GM12872 (cell line): ENCODE data around the gene SPINT2.

ENCODE experiments used
- CTCF ChIP-seq: IDR thresholded peaks from 3 replicates; pipeline ENCODE4 v1.5.1; 2011; ENCODE audit warnings: low read depth, mild to moderate bottlenecking, low read length, moderate library complexity; ENCODE audit not compliant: insufficient read depth

The SPINT2 gene

GRCh38 chr19:38277549-38277948 is 13.2 kb downstream of the SPINT2 start:
- no peak for TF ChIP-seq CTCF

GRCh38 chr19:38277969-38278680 is 13.8 kb downstream of the SPINT2 start:
- TF ChIP-seq CTCF: no peak

DNA sequence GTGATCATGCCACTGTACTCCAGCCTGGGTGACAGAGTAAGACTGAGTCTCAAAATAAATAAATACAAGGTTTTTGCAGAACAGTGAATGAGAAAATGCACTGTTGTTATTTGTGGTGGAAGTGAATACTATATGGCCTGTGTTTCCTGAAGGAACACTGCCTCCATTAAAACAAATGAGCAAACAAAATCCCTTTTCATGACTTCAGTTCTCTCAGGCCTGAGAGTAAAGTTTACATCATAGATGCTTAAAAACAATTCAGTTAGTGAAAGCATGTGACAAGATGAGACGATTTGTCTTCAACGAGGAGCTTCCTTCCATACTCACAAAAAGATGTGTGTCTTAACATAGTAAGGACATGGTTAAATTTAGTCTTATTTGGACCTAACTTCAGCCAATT is 14.4 kb downstream of the SPINT2 start:
- no peak for TF ChIP-seq CTCF

- TF ChIP-seq CTCF: no peak
Measured at GRCh38 chr19:38280030-38280921, 15.9 kb downstream of the SPINT2 start.

DNA sequence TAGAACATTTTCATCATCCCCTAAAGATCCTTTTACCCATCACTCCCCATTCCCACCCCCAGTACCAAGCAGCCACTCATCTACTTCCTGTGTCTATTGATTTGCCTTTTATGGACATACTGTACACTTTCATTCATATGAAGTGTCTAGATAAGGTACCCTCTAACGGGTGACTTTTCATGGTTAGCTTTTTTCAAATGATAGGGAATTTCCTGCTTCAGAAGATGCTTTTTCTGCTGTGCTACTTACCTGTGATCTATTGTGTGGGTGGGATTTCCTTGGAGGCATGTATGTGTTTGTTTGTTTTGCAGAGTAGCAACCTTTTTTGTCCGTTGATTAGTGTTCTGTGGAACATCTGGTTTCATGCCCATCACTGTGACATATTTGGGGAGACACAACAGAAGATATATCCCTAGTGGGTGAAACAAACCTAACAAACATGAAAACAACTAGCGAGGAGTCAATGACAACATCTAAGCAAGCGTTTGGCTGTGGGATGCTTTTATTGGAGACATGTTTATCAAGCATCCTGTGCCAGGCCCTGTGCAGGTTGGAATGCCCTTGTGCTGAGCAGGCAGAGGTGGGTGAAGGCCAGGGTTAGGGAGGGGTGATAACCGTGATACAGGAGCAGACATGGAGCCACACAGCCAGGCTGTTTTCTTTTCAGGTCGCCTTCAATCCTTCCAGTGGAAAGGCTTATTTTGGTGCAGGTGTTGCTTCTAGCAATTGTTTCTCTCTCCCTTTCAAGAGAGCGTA is 17.6 kb downstream of the SPINT2 start:
- no peak for TF ChIP-seq CTCF

DNA sequence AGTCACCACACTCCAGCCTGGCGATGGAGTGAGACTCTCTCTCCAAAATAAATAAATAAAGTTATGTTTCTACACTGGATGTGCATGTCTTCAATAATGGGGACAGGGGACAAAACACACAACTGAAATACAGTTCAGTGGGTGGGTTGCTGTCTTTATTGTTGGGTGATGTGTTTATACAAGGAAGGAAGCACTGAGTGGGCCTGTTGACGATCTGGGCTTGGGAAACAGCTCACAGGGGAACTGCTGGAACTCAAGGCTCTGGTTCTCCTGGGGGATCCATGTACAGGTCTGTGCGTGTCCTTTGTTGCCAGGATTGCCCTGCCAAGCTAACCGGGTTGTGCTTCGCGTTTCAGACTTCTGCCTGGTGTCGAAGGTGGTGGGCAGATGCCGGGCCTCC is 18.9 kb downstream of the SPINT2 start:
- TF ChIP-seq CTCF: no peak

- no peak for TF ChIP-seq CTCF
Measured at GRCh38 chr19:38284422-38284821, 20.0 kb downstream of the SPINT2 start.
